ENCODE measurements around the gene IRGQ.
"Not testable (repeated sequence)": the region's sequence is repeated elsewhere in the genome, so short reads cannot be mapped to it uniquely, and the experiment has no call there.

Gene IRGQ

GRCh38 chr19:43639519-43640423, 43.8 kb upstream of the IRGQ start, which contains the start of gene CADM4:
Gene CADM4, minus strand, starts transcription at chr19:43639850. Its CDS starts 60 bp downstream, at chr19:43639790.
- no peak for TF ChIP-seq CTCF (conservative IDR thresholded peaks at IDR 0.05)
- no peak for TF ChIP-seq ZFX (IDR thresholded peaks at IDR 0.05)
- peak within 1 kb of the TSS; percentile 30; the same call in 1 of the 2 replicates for H3K27ac ChIP-seq

- H3K27ac ChIP-seq: peak overlapping the region; percentile 30; the same call in 1 of the 2 replicates
- TF ChIP-seq CTCF (conservative IDR thresholded peaks at IDR 0.05) (no peak), ZFX (IDR thresholded peaks at IDR 0.05) (no peak)
Measured at GRCh38 chr19:43638995-43639518, 43.1 kb upstream of the IRGQ start.

GRCh38 chr19:43638214-43638994, 42.5 kb upstream of the IRGQ start:
- no peak overlapping the region for H3K27ac ChIP-seq
- TF ChIP-seq ZFX (IDR thresholded peaks at IDR 0.05) (no peak), CTCF (conservative IDR thresholded peaks at IDR 0.05) (no peak)

- H3K27ac ChIP-seq: no peak overlapping the region
- no peak for TF ChIP-seq CTCF (conservative IDR thresholded peaks at IDR 0.05)
Measured at GRCh38 chr19:43636121-43636683, 40.3 kb upstream of the IRGQ start.

- not testable (repeated sequence) for H3K27ac ChIP-seq
Measured at GRCh38 chr19:43635561-43635940, 39.6 kb upstream of the IRGQ start.

GRCh38 chr19:43634872-43635560, 39.1 kb upstream of the IRGQ start:
- H3K27ac ChIP-seq: no peak overlapping the region
- no peak for TF ChIP-seq ZFX (IDR thresholded peaks at IDR 0.05)
- no peak for TF ChIP-seq CTCF (conservative IDR thresholded peaks at IDR 0.05)

- no peak overlapping the region for H3K27ac ChIP-seq
Measured at GRCh38 chr19:43634506-43634871, 38.6 kb upstream of the IRGQ start.

More at GRCh38 chr19:43634506-43634871, 38.6 kb upstream of the IRGQ start:
- no peak for TF ChIP-seq CTCF (conservative IDR thresholded peaks at IDR 0.05)
